ENCODE measurements around the gene GPT2. TPM values are rescaled to one million over a fixed set of nuclear protein-coding genes. Genes with fewer than 3 reads are reported as not detected.
A peak's percentile ranks its signal among the peaks of the same experiment; 100 is the strongest.

The GPT2 gene
- total RNA-seq, 3 donors from 2014 or later (not counting 1 experiment from before 2014, with no cell fraction given) = 0.64 to 1.3 (median 1.2) TPM

DNA sequence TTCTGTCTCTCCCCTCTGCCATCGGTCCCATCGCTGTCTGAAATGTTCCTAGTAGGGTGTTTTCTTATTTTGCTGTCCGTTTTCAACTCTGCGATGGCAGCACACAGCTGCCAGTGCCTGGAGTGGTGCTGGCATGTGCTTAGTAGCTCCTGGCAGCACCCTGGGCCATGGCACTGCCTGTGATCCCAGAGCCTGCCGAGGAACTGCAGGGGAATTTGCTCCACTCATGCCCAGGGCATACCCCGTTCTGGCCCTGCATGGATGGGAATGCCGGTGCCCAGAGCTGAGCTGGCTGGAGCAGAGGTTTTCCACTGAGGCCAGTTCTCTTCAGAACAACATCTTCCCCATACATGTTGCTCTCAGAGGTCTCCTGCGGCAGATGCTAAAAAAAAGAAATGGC is 43.1 kb downstream of the GPT2 start:
- Histone ChIP-seq H3K4me3 (ENCODE audit: low read length) (no peak overlapping the region), H3K36me3 (ENCODE audit: control insufficient read depth, insufficient read depth, low read length) (no peaks in the 10 kb centered on the region), H3K4me1 (ENCODE audit: control insufficient read depth, insufficient read depth, low read length) (peaks cover 5% of the 10 kb centered on the region), H3K9me3 (ENCODE audit: control insufficient read depth, insufficient read depth, low read length) (no peaks in the 10 kb centered on the region), H3K27me3 (ENCODE audit: control insufficient read depth, insufficient read depth, low read length) (no peaks in the 10 kb centered on the region), H3K27ac (ENCODE audit: low read length) (no peak overlapping the region)
- ATAC-seq (no peak), DNase-seq (no peak)
- H3K27ac Mint-ChIP-seq = no peak overlapping the region
- no peak overlapping the region for H3K4me3 Mint-ChIP-seq
- WGBS (ENCODE audit: insufficient coverage) = 90% methylated on average over 8 of the region's 8 CpGs
- no peaks in the 10 kb centered on the region for H3K9me3 Mint-ChIP-seq
- TF ChIP-seq, protein P1, sequence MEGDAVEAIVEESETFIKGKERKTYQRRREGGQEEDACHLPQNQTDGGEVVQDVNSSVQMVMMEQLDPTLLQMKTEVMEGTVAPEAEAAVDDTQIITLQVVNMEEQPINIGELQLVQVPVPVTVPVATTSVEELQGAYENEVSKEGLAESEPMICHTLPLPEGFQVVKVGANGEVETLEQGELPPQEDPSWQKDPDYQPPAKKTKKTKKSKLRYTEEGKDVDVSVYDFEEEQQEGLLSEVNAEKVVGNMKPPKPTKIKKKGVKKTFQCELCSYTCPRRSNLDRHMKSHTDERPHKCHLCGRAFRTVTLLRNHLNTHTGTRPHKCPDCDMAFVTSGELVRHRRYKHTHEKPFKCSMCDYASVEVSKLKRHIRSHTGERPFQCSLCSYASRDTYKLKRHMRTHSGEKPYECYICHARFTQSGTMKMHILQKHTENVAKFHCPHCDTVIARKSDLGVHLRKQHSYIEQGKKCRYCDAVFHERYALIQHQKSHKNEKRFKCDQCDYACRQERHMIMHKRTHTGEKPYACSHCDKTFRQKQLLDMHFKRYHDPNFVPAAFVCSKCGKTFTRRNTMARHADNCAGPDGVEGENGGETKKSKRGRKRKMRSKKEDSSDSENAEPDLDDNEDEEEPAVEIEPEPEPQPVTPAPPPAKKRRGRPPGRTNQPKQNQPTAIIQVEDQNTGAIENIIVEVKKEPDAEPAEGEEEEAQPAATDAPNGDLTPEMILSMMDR (IDR thresholded peaks at IDR 0.05) = no peak
- intact Hi-C loops (cut with micrococcal nuclease) = no loop called here
- H3K27me3 Mint-ChIP-seq (ENCODE audit: low read depth in 2 of 2) = no peaks in the 10 kb centered on the region
- no peaks in the 10 kb centered on the region for H3K36me3 Mint-ChIP-seq
- H3K4me1 Mint-ChIP-seq = no peaks in the 10 kb centered on the region

DNA sequence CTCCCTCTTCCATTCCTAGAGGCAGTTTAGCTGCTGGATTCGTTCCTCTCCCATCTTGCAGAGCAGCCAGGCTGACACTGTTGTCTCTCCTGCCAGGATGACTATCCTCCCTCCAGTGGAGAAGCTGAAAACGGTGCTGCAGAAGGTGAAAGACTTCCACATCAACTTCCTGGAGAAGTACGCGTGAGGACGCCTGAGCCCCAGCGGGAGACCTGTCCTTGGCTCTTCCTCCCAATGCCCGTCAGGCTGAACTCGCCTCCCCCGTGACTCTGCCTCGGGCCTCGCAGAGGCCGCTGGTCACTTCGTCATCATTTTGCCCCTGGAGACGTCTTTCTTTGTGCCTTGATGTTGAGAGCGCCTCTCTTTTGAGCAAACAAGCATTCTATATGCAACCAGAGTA is 44.6 kb downstream of the GPT2 start:
- 86% methylated on average over 15 of the region's 15 CpGs for WGBS (ENCODE audit: insufficient coverage)
- DNase-seq = no peak
- H3K9me3 Mint-ChIP-seq = no peaks in the 10 kb centered on the region
- no peak overlapping the region for H3K27ac ChIP-seq (ENCODE audit: low read length)
- H3K4me3 ChIP-seq (ENCODE audit: low read length) = no peak overlapping the region
- no peaks in the 10 kb centered on the region for H3K9me3 ChIP-seq (ENCODE audit: control insufficient read depth, insufficient read depth, low read length)
- no peaks in the 10 kb centered on the region for H3K27me3 Mint-ChIP-seq (ENCODE audit: low read depth in 2 of 2)
- no peaks in the 10 kb centered on the region for H3K36me3 ChIP-seq (ENCODE audit: control insufficient read depth, insufficient read depth, low read length)
- H3K4me3 Mint-ChIP-seq = no peak overlapping the region
- H3K4me1 Mint-ChIP-seq = no peaks in the 10 kb centered on the region
- H3K4me1 ChIP-seq (ENCODE audit: control insufficient read depth, insufficient read depth, low read length) = peaks cover 5% of the 10 kb centered on the region
- intact Hi-C loops (cut with micrococcal nuclease) = no loop called here
- H3K27ac Mint-ChIP-seq = no peak overlapping the region
- no peaks in the 10 kb centered on the region for H3K27me3 ChIP-seq (ENCODE audit: control insufficient read depth, insufficient read depth, low read length)
- TF ChIP-seq, protein P1 (IDR thresholded peaks at IDR 0.05) = no peak
- no peaks in the 10 kb centered on the region for H3K36me3 Mint-ChIP-seq
- ATAC-seq = no peak

DNA sequence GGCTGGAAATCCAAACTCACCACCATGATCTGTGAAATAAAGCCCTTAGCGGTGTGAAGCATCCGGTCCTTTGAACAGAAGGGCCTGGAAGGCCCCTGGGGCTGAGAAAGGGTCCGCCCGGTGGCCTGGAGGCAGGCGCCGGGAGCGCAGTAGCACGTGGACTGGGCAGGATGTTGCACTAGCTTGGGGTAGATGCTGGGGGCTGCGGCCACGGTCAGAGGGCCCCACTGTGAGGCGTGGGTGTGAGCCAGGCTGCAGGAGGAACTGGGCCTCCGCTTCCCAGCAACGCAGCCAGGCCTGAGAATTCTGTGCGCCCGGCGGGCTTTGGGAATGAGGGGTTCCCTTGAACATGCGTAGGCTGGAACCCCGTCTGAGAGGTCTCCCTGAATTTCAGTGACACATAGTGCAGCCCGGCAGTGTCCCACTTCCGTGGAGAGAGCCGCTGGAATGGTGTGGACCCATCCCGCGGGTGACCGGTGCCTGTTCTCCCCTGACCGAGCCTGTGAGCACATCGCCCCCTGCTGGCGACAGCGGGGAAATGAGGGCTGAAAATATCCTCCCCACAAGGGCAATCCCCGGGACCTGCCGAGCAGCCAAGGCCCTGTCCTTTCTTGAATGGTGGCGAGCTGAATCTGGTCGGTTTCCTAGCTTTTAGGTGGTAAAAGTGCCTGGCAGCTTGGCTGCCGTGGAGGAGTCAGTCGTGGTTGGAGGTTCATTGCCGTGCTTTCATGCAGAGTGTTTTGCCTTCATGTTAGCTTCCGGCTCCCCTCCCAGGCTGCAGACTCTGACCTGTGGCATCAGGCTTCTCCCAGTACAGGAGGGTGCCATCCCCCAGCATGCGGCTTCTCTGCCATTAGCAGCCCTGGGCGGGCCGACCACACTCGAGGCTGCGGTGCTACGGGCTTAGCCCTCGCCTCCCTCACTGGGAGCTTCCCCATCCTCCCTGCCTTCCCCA is 45.5 kb downstream of the GPT2 start:
- H3K27ac Mint-ChIP-seq = no peak overlapping the region
- Histone ChIP-seq H3K4me3 (ENCODE audit: low read length) (no peak overlapping the region), H3K9me3 (ENCODE audit: control insufficient read depth, insufficient read depth, low read length) (no peaks in the 10 kb centered on the region), H3K27ac (ENCODE audit: low read length) (no peak overlapping the region), H3K4me1 (ENCODE audit: control insufficient read depth, insufficient read depth, low read length) (peaks cover 5% of the 10 kb centered on the region), H3K36me3 (ENCODE audit: control insufficient read depth, insufficient read depth, low read length) (no peaks in the 10 kb centered on the region), H3K27me3 (ENCODE audit: control insufficient read depth, insufficient read depth, low read length) (no peaks in the 10 kb centered on the region)
- intact Hi-C loops (cut with micrococcal nuclease) = no loop called here
- H3K4me1 Mint-ChIP-seq = no peaks in the 10 kb centered on the region
- no peaks in the 10 kb centered on the region for H3K9me3 Mint-ChIP-seq
- 66% methylated on average over 43 of the region's 43 CpGs for WGBS (ENCODE audit: insufficient coverage)
- TF ChIP-seq, protein P1 (IDR thresholded peaks at IDR 0.05) = peak; percentile 85
- H3K27me3 Mint-ChIP-seq (ENCODE audit: low read depth in 2 of 2) = no peaks in the 10 kb centered on the region
- ATAC-seq (peak; percentile 69 to 81 (median 79)), DNase-seq (peak; percentile 47 to 76)
- no peaks in the 10 kb centered on the region for H3K36me3 Mint-ChIP-seq
- H3K4me3 Mint-ChIP-seq = no peak overlapping the region

Data from natural killer cell (primary cell).